Mesenteric fat pad (tissue), 1 donor: ENCODE data around the gene SHISA3. TPM values are rescaled to one million over a fixed set of nuclear protein-coding genes. Genes with fewer than 3 reads are reported as not detected.

Experiments used
- DNase-seq: peaks from one replicate; pipeline ENCODE4 v3.0.0-alpha.2; 2020; ENCODE audit warnings: low spot score
- total RNA-seq: library from RNA; stranded (reverse); fragmentation: NEBNext Ultra II Directional; extraction: Animal tissue kit (Norgen Biotek cat#: 25700); gene quantifications from one replicate; pipeline ENCODE4 v1.2.1, GENCODE V29; 2021
- donor health status: DM: yes; HTN: yes; CAD: no.

The SHISA3 gene
- total RNA-seq, 1 donor from 2014 or later: 0.48 TPM

- no peak for DNase-seq
These were observed 45.3 kb downstream of the SHISA3 start for GRCh38 chr4:42442601-42443000.

- no peak for DNase-seq
These were observed 47.8 kb downstream of the SHISA3 start for GRCh38 chr4:42445038-42445437.

GRCh38 chr4:42446823-42447222 is 49.5 kb downstream of the SHISA3 start:
- no peak for DNase-seq

Other genes with a start within 250 kb of the SHISA3 start
- not detected for gene BEND4, start 244.8 kb upstream of the SHISA3 start, total RNA-seq